IMR-90 (cell line): ENCODE measurements around the gene PDHA2.

ENCODE experiments used
- BHLHE40 ChIP-seq: fragments of 150-350 bp; IDR thresholded peaks from 2 replicates; pipeline ENCODE4 v1.6.1; 2016; ENCODE audit warnings: mild to moderate bottlenecking, low read depth, low read length
- CEBPB ChIP-seq: IDR thresholded peaks from 2 replicates; pipeline ENCODE4 v1.6.1; 2012; ENCODE audit warnings: low read depth, low read length, improper control_type of control experiment
- CTCF ChIP-seq: conservative IDR thresholded peaks from 2 replicates; pipeline ENCODE4 v1.5.1; 2012; ENCODE audit warnings: mild to moderate bottlenecking, low read depth, low read length, improper control_type of control experiment
- MAFK ChIP-seq: IDR thresholded peaks from 2 replicates; pipeline ENCODE4 v1.6.1; 2012; ENCODE audit warnings: low read depth, low read length, improper control_type of control experiment
- MXI1 ChIP-seq: IDR thresholded peaks from 2 replicates; pipeline ENCODE4 v1.6.1; 2012; ENCODE audit warnings: low read depth, mild to moderate bottlenecking, low read length, moderate library complexity, borderline replicate concordance
- POLR2A ChIP-seq: IDR thresholded peaks from 2 replicates; pipeline ENCODE4 v1.6.1; 2012; ENCODE audit warnings: mild to moderate bottlenecking, low read depth, low read length

GRCh38 chr4:95833711-95834194 lies 6.1 kb upstream of the PDHA2 start:
- TF ChIP-seq CEBPB (no peak), CTCF (no peak), POLR2A (no peak), MXI1 (no peak), BHLHE40 (no peak), MAFK (no peak)
